ENCODE measurements around the gene THG1L.
"Not testable (repeated sequence)": the region's sequence is repeated elsewhere in the genome, so short reads cannot be mapped to it uniquely, and the experiment has no call there.

The THG1L gene

DNA sequence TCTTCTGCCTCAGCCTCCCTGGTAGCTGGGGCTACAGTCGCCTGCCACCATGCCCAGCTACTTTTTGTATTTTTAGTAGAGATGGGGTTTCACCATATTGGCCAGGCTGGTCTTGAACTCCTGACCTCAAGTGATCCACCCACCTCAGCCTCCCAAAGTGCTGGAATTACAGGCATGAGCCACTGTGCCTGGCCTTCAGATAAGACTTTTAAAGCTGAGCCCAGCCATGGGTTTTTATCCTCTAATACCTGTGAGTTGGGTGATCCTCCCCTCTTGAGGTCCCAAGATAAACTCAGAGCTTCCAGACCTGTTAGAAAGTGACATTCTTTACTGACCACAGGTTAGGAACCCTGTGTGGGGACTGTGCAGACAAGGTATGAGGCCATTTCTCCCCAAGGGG is 3.4 kb upstream of the THG1L start:
- not testable (repeated sequence) for DNase-seq (ENCODE audit: low read depth)

- no peak for DNase-seq (ENCODE audit: low read depth)
Measured at GRCh38 chr5:157729858-157730257, 1.4 kb upstream of the THG1L start.

DNA sequence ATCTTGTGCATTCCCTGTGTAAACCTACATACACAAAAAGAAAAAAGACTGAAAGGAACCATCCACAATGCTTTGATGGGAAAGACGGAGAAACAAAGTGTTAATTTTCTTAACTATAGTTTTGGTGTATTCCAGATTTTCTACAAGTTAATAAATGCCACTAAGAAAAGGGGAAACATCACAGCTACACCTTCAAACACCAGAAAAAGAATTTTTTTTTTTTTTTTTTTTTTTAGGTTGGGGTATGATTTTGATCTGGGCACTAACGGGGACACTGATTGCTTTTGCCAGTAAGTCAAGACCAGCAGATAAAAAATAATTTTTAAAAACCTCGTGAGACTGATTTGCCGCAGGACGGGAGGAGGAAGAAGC is 334 bp upstream of the THG1L start:
- DNase-seq (ENCODE audit: low read depth): no peak

DNA sequence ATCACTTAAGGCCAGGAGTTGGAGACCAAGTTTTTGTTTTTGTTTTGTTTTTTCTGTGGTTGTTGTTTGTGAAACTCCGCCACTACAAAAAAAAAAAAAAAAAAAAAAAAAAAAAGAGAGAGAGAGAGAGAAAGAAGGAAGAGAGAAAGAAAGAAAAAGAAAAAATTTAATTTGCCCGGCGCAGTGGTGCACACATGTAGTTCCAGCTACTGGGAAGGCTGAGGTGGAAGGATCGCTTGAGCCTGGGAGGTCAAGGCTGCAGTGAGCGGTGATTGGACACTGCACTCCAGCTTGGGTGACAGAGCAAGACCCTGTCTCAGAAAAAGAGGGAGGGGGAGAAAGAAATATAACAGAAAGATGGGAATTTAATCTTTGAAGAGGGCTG is 902 bp downstream of the THG1L start:
- no peak for DNase-seq (ENCODE audit: low read depth)

DNA sequence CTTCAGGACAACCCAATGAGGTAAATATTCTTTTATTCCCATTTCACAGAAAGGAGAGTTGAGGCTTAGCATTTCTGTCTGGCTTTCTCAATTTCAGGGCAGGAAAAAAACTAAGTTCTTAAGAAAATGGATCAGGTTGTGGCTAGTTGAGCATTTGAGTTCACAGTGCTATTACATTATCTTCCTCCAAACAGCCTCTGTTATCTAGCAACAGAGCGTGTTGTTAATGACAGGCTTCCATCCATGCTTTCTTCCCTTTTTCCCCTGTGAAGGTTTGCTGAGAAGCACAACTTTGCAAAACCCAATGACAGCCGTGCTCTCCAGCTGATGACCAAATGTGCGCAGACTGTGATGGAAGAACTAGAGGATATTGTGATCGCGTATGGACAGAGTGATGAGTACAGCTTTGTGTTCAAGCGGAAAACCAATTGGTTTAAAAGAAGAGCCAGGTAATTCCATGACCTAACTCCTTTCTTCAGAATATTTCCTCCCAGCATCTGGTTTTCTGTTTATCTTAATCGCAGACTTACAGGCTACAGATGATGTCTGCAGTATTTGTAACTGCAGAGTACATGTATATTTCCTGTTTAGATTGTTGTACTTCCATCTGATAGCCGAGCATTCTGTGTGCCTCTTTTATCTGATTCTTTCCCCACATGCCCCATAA is 1.5 kb downstream of the THG1L start:
- no peak for DNase-seq (ENCODE audit: low read depth)

- DNase-seq (ENCODE audit: low read depth): no peak
Measured at GRCh38 chr5:157734436-157734835, 3.2 kb downstream of the THG1L start.

- no peak for DNase-seq (ENCODE audit: low read depth)
Measured at GRCh38 chr5:157735991-157736390, 4.8 kb downstream of the THG1L start.

GRCh38 chr5:157739388-157740228 is 8.4 kb downstream of the THG1L start:
- DNase-seq (ENCODE audit: low read depth): no peak

GRCh38 chr5:157740229-157740610 is 9.0 kb downstream of the THG1L start:
- no peak for DNase-seq (ENCODE audit: low read depth)

GRCh38 chr5:157741131-157741530 is 9.9 kb downstream of the THG1L start:
- no peak for DNase-seq (ENCODE audit: low read depth)

GRCh38 chr5:157743163-157744050 is 12.2 kb downstream of the THG1L start, which contains the start of gene LSM11:
LSM11 (plus strand) TSS chr5:157743712; CDS start chr5:157743751, 39 bp downstream.
- DNase-seq (ENCODE audit: low read depth): peak; percentile 66

GRCh38 chr5:157744051-157745011 is 13.1 kb downstream of the THG1L start:
- DNase-seq (ENCODE audit: low read depth): no peak

- no peak for DNase-seq (ENCODE audit: low read depth)
Measured at GRCh38 chr5:157745041-157745456, 13.8 kb downstream of the THG1L start.

GRCh38 chr5:157747173-157747740 is 16.0 kb downstream of the THG1L start:
- DNase-seq (ENCODE audit: low read depth): no peak

- peak; percentile 14 for DNase-seq (ENCODE audit: low read depth)
Measured at GRCh38 chr5:157747766-157748700, 16.8 kb downstream of the THG1L start.

GRCh38 chr5:157748760-157749461 is 17.7 kb downstream of the THG1L start:
- peak; percentile 34 for DNase-seq (ENCODE audit: low read depth)

GRCh38 chr5:157749462-157749799 is 18.2 kb downstream of the THG1L start:
- DNase-seq (ENCODE audit: low read depth): no peak

DNA sequence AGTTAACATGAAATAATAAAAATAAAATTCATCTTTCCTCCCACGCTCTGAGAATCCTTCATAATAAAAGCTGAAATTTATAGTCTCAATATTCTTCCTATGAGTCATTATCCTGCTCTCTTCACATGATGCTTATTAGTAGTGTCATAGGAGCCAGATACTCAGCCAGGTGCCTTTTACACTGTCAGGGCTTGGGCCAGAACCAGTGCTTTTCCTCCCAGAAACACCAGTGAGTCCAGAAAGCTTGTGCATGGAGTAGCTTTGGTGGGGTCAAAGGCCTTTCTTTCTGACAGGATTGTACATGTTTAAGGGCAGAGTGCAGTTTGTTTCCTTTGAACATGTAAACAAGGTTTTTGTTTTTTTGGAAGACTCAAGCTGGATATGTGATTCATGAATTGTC is 19.1 kb downstream of the THG1L start:
- no peak for DNase-seq (ENCODE audit: low read depth)

- no peak for DNase-seq (ENCODE audit: low read depth)
Measured at GRCh38 chr5:157756122-157756521, 24.9 kb downstream of the THG1L start.
